Right cardiac atrium (tissue), 5 donors: ENCODE results near the gene ZNF148. TPM values are rescaled to one million over a fixed set of nuclear protein-coding genes. Genes with fewer than 3 reads are reported as not detected.

Experiments
- ATAC-seq, 2 donors: fragments of 200-7000 bp; cut with Tn5 transposase; one replicate each; pipeline versions ENCODE4 v1.8.0 to v1.9.1; 2020; ENCODE audit warnings: moderate library complexity in 2 of 2, mild to moderate bottlenecking in 1 of 2
- DNase-seq, 3 donors: peaks; one replicate each; pipeline ENCODE4 v3.0.0-alpha.2; 2020
- H3K27ac ChIP-seq: one replicate; pipeline ENCODE4 v1.5.1; 2013; ENCODE audit warnings: mild to moderate bottlenecking, low read length, control low read depth, moderate library complexity
- H3K27me3 ChIP-seq: one replicate; pipeline ENCODE4 v1.6.1; 2013; ENCODE audit not compliant: control insufficient read depth, insufficient read depth
- H3K4me1 ChIP-seq: one replicate; pipeline ENCODE4 v1.6.1; 2013; ENCODE audit warnings: low read length; ENCODE audit not compliant: control insufficient read depth, insufficient read depth
- H3K4me3 ChIP-seq: one replicate; pipeline ENCODE4 v1.5.1; 2013; ENCODE audit warnings: low read length, control low read depth
- H3K9me3 ChIP-seq: one replicate; pipeline ENCODE4 v1.6.1; 2013; ENCODE audit warnings: low read length; ENCODE audit not compliant: control insufficient read depth
- WGBS: extraction: QIAGEN DNeasy Blood & Tissue Kit; methylation state at CpG from one replicate; pipeline ENCODE4 v1.1.7; 2013; 5-methylcytosine and 5-hydroxymethylcytosine counted together
- intact Hi-C, 4 donors: fragments of 100-400 bp; cut with DNase I; formaldehyde crosslinking; loops; one replicate each; pipeline versions ENCODE4 v1.11.0 to v1.14.0; 2022 to 2023
- polyA plus RNA-seq: library from polyadenylated mRNA; stranded (reverse); fragments of 200-250 nt; gene quantifications from one replicate; pipeline ENCODE4 v1.2.3, GENCODE V29; 2013
- total RNA-seq, 4 donors: library from RNA; stranded (reverse); fragmentation: NEBNext Ultra II Directional; extraction: Animal tissue kit (Norgen Biotek cat#: 25700); gene quantifications; one replicate each; pipeline ENCODE4 v1.2.1, GENCODE V29; 2021
- donor health status: healthy with polysubstance abuse.
- donor health status: DM: no; HTN: yes; CAD: no.
- donor health status: DM: no; HTN: no; CAD: no.
- donor health status: DM: no; HTN: yes; CAD: no; lungs with severe emphysema.
- donor health status: DM: yes; HTN: yes; CAD: no.

The ZNF148 gene
- total and polyA plus RNA-seq, 5 donors, result 5.3 to 51.6 (median 45.7) TPM

DNA sequence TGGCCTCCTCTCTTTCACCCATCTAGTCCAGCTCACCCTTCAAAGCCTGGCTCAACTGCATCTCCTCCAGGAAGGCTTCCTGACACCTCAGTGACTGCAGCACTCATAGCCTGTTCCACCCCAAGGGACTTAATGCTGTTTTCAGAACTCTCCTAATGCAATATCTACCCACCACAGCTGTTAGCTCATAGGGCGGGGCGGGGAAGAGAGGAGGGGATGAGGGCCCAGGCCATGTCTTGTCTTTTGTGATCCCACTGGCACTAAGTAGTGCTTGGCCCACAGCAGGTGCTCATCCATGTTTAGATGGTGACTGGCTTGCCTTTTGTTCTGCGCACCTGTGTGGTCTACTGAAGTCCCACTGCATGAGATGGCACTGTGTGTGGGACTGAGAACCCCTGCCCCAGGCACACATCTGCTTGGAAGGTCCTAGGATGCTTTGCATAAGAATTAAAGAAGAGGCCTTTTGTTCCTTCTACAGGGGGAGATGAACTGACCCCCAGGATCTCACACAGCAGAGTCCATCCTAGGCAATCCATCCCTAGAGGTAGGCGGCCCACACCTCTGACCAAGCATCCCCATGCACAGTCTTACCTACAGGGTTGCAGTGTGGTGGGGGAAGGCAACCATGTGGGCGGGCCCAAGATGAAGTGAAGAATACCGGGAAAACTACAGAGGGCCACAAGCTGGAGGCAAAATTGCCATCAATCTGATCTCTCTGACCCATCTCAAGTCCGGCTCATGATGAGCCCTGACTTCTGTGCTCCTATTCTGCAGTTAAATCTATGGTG lies 185.6 kb downstream of the ZNF148 start:
- Histone ChIP-seq H3K9me3 (no peaks in the 10 kb centered on the region), H3K27ac (no peak overlapping the region), H3K4me3 (no peak overlapping the region), H3K4me1 (peaks cover 3% of the 10 kb centered on the region), H3K27me3 (no peaks in the 10 kb centered on the region)
- WGBS, result 96% methylated on average over 7 of the region's 7 CpGs
- intact Hi-C loops, result no loop called here
- DNase-seq, result no peak
- ATAC-seq, result no peak

DNA sequence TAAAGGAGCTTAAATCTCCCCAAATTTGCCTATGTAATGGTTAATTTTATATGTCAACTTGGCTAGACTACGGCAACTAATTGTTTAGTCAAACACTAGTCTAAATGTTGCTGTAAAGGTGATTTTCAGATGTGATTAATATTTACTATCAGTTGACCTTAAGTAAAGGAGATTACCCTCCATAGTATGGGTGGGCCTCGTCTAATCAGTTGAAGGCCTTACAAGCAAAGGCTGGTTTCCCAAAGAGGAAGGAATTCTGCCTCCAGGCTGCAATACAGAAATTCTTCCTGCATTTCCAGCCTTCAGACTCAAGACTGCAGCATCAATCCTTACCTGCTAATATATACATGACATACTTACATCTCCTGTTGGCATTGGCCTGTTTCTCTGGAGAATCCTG lies 186.2 kb downstream of the ZNF148 start:
- WGBS, result 98% methylated on average over 2 of the region's 2 CpGs
- Histone ChIP-seq H3K27ac (no peak overlapping the region), H3K4me1 (peaks cover 3% of the 10 kb centered on the region), H3K4me3 (no peak overlapping the region), H3K9me3 (no peaks in the 10 kb centered on the region), H3K27me3 (no peaks in the 10 kb centered on the region)
- DNase-seq, result no peak
- intact Hi-C loops, result no loop called here
- no peak for ATAC-seq

DNA sequence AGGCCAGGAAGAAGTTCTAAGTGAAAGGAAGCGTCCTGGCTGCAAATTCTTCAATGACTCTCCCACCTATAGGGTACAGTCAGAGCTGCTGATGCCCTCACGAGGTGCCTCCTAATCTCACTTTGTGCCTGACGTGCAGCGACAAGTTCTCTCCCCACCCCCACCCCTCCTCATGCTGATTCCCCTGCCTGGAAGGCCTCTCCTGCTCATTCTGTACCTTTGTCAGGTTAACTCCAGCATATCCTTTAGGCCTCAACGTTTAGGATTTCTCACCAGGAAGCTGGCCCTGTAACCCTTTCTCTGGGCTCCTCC lies 187.6 kb downstream of the ZNF148 start:
- WGBS, result 66% methylated on average over 5 of the region's 5 CpGs
- ATAC-seq (no peak), DNase-seq (no peak)
- intact Hi-C loops, result no loop called here
- H3K27ac ChIP-seq, result no peak overlapping the region
- no peaks in the 10 kb centered on the region for H3K9me3 ChIP-seq
- H3K4me3 ChIP-seq, result no peak overlapping the region
- H3K4me1 ChIP-seq, result peaks cover 3% of the 10 kb centered on the region
- no peaks in the 10 kb centered on the region for H3K27me3 ChIP-seq

DNA sequence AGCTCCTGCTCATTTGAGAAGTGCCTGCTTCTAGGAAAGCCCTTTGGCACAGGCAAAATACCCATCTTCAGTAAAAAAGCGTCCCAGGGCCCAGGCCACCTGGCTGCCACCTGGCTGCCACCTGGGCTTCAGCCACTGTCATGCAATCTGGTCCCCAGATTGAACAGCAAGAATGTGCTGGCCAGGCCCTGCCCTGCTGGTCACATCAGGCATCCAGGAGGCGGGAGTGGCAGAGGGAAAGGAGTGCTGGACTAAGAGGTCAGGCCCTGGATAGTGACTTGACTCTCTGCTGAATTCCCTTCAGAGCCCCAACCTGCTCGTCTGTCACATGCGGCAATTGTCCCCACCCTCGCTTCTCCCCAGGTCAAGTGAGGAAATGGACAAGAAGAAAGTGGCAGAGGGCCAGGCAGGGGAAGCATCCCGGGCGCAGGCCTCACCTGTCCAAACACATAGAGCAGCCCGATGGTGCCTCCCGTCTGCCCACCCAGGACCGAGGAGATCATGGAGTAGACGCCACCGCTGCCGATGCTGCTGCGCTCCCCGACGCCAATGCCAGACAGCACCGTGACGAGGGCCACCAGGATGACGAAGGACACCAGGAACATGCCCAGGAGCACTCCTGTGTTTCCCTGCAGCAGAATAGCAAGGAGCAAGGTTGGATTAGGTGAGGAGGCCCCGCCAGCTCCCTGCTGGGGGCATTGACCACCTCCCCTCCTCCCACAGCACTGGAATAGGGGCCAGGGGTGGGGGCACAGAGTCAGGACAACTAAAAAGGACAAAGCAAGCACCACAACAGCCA lies 188.1 kb downstream of the ZNF148 start:
- peak in 1 of 2 donors; percentile 11 for ATAC-seq
- intact Hi-C loops, result no loop called here
- Histone ChIP-seq H3K9me3 (no peaks in the 10 kb centered on the region), H3K27ac (no peak overlapping the region), H3K27me3 (no peaks in the 10 kb centered on the region), H3K4me1 (peaks cover 3% of the 10 kb centered on the region), H3K4me3 (no peak overlapping the region)
- 96% methylated on average over 20 of the region's 20 CpGs for WGBS
- DNase-seq, result peak in 1 of 3 donors; percentile 56

DNA sequence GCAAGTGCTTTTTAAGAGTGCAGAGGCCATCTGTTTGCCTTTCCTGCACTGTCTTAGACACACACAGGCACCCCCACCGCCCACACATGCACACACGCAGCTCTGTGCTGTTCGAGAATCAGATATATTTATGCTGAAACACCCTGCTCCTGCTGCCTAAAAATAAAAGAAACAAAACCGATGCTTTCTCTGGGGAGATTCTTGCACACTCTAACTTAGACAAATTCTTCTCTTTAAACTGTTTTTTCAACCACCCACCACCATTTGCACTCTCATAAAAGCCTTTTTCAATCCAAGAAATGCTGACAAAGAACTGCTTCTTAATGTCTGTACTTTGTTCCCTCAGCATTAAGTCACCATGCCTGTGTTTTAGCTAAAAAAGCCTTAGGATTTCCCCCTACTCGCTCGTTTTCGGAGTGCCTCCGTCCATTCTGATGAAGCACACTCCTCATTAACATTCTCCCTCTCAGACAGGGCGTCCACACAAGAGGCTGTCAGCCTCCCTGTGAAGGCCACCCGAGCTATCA lies 188.8 kb downstream of the ZNF148 start:
- Histone ChIP-seq H3K27me3 (no peaks in the 10 kb centered on the region), H3K4me1 (peaks cover 3% of the 10 kb centered on the region), H3K27ac (no peak overlapping the region), H3K9me3 (no peaks in the 10 kb centered on the region), H3K4me3 (no peak overlapping the region)
- 56% methylated on average over 10 of the region's 10 CpGs for WGBS
- ATAC-seq (no peak), DNase-seq (no peak)
- intact Hi-C loops, result no loop called here

DNA sequence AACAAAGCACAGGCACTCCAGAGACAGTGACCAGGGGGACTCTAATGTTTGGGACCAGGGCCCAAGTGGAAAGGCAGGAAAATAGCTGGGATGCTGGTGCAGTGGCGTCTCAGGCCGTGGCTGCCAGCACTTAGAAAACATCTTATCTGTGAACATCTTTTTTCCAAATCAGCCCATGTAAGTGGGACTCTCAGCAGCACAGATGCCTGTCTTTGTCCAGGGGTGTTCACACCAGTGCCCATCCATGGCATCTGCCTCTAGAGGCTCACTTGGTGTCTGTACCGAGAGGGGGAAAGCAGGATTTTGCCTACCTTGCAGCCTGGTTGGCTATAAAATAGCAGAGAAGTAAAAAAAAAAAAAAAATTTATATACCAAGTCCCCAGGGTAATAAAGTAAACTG lies 189.3 kb downstream of the ZNF148 start:
- Histone ChIP-seq H3K27ac (no peak overlapping the region), H3K9me3 (no peaks in the 10 kb centered on the region), H3K27me3 (no peaks in the 10 kb centered on the region), H3K4me3 (no peak overlapping the region), H3K4me1 (peaks cover 3% of the 10 kb centered on the region)
- ATAC-seq, result no peak
- no peak for DNase-seq
- intact Hi-C loops, result no loop called here
- 77% methylated on average over 3 of the region's 3 CpGs for WGBS

DNA sequence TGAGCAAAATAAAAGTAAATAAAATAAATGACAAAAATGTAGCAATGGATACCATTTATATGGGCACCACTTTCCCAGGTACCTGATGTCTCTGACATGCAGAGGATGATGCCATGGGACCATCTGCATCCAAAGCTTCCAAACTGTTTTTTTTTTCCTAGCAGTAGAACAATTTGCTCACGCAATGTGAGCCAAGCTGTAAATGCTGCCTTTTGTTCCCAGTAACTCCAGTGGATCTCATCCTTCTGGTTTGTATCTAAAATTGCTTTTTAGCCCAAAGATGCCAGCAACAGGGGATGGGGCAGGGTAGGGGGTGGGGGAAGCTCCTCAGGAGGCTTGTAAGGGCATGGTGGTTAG lies 195.3 kb downstream of the ZNF148 start:
- H3K27me3 ChIP-seq, result no peaks in the 10 kb centered on the region
- no peaks in the 10 kb centered on the region for H3K4me1 ChIP-seq
- WGBS, result 75% methylated on average over 1 of the region's 1 CpG
- ATAC-seq (no peak), DNase-seq (no peak)
- H3K9me3 ChIP-seq, result no peaks in the 10 kb centered on the region
- H3K4me3 ChIP-seq, result no peak overlapping the region
- H3K27ac ChIP-seq, result no peak overlapping the region
- intact Hi-C loops, result no loop called here

DNA sequence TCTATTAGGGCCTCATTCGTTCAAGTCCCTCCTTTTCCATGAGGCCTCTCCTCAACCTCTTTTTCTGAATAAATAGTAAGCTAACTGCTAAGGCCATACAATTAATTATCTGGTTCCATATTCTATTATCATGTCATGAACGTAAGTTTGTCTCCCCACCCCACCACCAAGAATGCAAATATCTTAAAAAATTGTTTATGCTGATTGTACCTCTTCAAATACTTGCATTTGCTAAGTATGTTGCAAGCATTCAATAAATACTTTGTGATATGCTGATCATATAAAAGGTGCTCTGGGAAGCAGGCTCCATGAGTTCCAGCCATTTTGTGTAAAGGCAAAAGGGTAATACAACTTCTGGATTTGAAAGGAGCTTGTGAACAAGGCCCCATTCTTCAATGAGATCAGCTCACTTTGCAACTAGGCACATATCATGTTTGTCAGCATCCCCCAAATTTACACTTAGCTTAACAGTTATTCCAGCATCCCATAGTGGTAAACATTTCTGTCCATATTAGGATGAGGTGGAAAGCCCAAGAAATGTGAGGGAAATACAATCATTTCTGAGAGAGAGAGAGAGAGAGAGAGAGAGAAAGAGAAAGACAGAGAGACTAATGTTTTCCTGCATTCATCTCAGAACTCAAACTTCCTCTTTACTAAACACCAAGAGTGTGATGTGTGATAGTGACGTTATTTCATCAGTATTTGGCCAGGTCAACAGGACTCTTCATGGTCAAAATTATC lies 195.8 kb downstream of the ZNF148 start:
- H3K27ac ChIP-seq, result no peak overlapping the region
- H3K4me1 ChIP-seq, result no peaks in the 10 kb centered on the region
- ATAC-seq (no peak), DNase-seq (no peak)
- WGBS, result 76% methylated on average over 3 of the region's 3 CpGs
- no peaks in the 10 kb centered on the region for H3K27me3 ChIP-seq
- H3K4me3 ChIP-seq, result no peak overlapping the region
- intact Hi-C loops, result no loop called here
- no peaks in the 10 kb centered on the region for H3K9me3 ChIP-seq

DNA sequence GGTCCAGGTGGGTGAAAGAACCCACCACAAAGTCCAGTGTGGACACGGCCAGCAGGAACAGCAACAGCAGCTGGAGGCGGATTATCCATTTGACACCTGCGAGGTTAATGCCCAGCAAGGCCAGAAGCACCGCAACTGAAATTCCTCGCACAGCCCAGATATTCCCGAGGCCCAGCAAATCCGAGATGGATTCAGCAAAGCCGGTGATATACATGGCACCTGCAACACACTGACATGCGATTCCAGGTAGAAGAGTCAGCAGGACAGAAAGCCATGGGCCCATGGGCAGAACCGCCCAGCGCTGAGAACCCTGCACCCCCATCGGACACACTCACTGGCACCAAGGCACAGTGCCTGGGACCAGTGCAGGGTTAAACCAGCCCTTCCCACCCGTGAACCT lies 197.4 kb downstream of the ZNF148 start:
- H3K27ac ChIP-seq, result no peak overlapping the region
- WGBS, result 97% methylated on average over 13 of the region's 13 CpGs
- intact Hi-C loops, result no loop called here
- no peaks in the 10 kb centered on the region for H3K4me1 ChIP-seq
- H3K4me3 ChIP-seq, result no peak overlapping the region
- no peaks in the 10 kb centered on the region for H3K9me3 ChIP-seq
- DNase-seq, result no peak
- no peak for ATAC-seq
- no peaks in the 10 kb centered on the region for H3K27me3 ChIP-seq
